ENCODE measurements around the gene PCNX3.

GRCh38 chr11:65637794-65638419 lies 22.3 kb downstream of the PCNX3 start, which contains the start of gene SIPA1:
- peak in 4 of 6 experiments; percentile 13 to 39 (median 29) for TF ChIP-seq CTCF (IDR thresholded peaks at IDR 0.05)
- TF ChIP-seq POLR2A (IDR thresholded peaks at IDR 0.05): peak in 2 of 4 donors; percentile 69 to 87
